Caco-2 (cell line): ENCODE measurements around the gene LDAH. TPM values are rescaled to one million over a fixed set of nuclear protein-coding genes. Genes with fewer than 3 reads are reported as not detected.

ENCODE experiments used
- BruUV-seq: library from RNA; stranded (reverse); fragments of 400-500 nt; replicated peaks from 2 replicates; lab custom pipeline; 2021; lab: Mats Ljungman, UMichigan
- CTCF ChIA-PET: fragments of 300-600 bp; sonication (Branson Sonifier 250); formaldehyde crosslinking; loops from one replicate; lab custom pipeline; 2022; ENCODE audit warnings: antibody characterized with exemption; lab: Charles Lee
- POLR2A ChIA-PET: fragments of 300-600 bp; sonication (Branson Sonifier 250); formaldehyde crosslinking; loops from one replicate; lab custom pipeline; 2022; ENCODE audit warnings: antibody characterized with exemption; lab: Charles Lee
- DNase-seq, 2 experiments: peaks; one replicate each; pipeline versions ENCODE4 v3.0.0 to v3.0.0-alpha.2; 2020 to 2022
- H3K27me3 ChIP-seq: replicated peaks from 2 replicates; pipeline ENCODE4 v1.6.0; 2011; ENCODE audit warnings: low read length; ENCODE audit not compliant: control insufficient read depth, insufficient read depth
- H3K36me3 ChIP-seq: 2 replicates; pipeline ENCODE4 v1.5.1; 2011; ENCODE audit warnings: low read length; ENCODE audit not compliant: control insufficient read depth, insufficient read depth
- H3K4me1 ChIP-seq: fragments of 250-450 bp; sonication (Bioruptor Pico); 2 replicates; pipeline ENCODE4 v1.5.1; 2020; ENCODE audit warnings: mild to moderate bottlenecking
- H3K4me3 ChIP-seq: 2 replicates; pipeline ENCODE4 v1.5.1; 2011; ENCODE audit warnings: low read depth, mild to moderate bottlenecking, control low read depth, low read length
- H3K9me3 ChIP-seq: fragments of 250-450 bp; sonication (Bioruptor Pico); 2 replicates; pipeline ENCODE4 v1.5.1; 2020; ENCODE audit warnings: mild to moderate bottlenecking, moderate library complexity
- H3K27ac Mint-ChIP-seq: one replicate; pipeline ENCODE4 v1.8.0; 2022; ENCODE audit warnings: mixed read lengths; ENCODE audit not compliant: unreplicated experiment
- H3K27me3 Mint-ChIP-seq: one replicate; pipeline ENCODE4 v1.8.0; 2022; ENCODE audit warnings: mixed read lengths; ENCODE audit not compliant: insufficient read depth, unreplicated experiment
- H3K36me3 Mint-ChIP-seq: one replicate; pipeline ENCODE4 v1.8.0; 2022; ENCODE audit warnings: mild to moderate bottlenecking, mixed read lengths; ENCODE audit not compliant: insufficient read depth, unreplicated experiment
- H3K4me1 Mint-ChIP-seq: one replicate; pipeline ENCODE4 v1.8.0; 2022; ENCODE audit warnings: low read depth, mixed read lengths; ENCODE audit not compliant: unreplicated experiment
- H3K4me3 Mint-ChIP-seq: one replicate; pipeline ENCODE4 v1.8.0; 2022; ENCODE audit warnings: mild to moderate bottlenecking, moderate library complexity, mixed read lengths; ENCODE audit not compliant: unreplicated experiment
- H3K9me3 Mint-ChIP-seq: one replicate; pipeline ENCODE4 v1.8.0; 2022; ENCODE audit warnings: mixed read lengths; ENCODE audit not compliant: unreplicated experiment
- intact Hi-C: fragments of 100-400 bp; cut with micrococcal nuclease; formaldehyde crosslinking; loops from one replicate; pipeline ENCODE4 v1.10.0; 2022; ENCODE audit not compliant: unreplicated experiment
- total RNA-seq: library from RNA; stranded (reverse); gene quantifications from 2 replicates; pipeline ENCODE4 v1.2.3, GENCODE V29; 2022
- TF ChIP-seq, protein P1 (sequence below), 2 experiments: fragments of 200-600 bp in 1 of 2; IDR thresholded peaks; 1 replicate in 1 of 2; 2 replicates in 1 of 2; pipeline versions ENCODE4 v1.5.1 to v1.8.0; 2011 to 2022; ENCODE audit warnings: antibody characterized with exemption in 1 of 2, control low read depth in 1 of 2, inconsistent platforms in 1 of 2, low read depth in 1 of 2, low read length in 1 of 2, mild to moderate bottlenecking in 1 of 2, moderate library complexity in 1 of 2; ENCODE audit not compliant: insufficient read depth in 1 of 2, severe bottlenecking in 1 of 2, unreplicated experiment in 1 of 2

Gene LDAH
- total RNA-seq, 1 experiment from 2014 or later, result 40.5 TPM

DNA sequence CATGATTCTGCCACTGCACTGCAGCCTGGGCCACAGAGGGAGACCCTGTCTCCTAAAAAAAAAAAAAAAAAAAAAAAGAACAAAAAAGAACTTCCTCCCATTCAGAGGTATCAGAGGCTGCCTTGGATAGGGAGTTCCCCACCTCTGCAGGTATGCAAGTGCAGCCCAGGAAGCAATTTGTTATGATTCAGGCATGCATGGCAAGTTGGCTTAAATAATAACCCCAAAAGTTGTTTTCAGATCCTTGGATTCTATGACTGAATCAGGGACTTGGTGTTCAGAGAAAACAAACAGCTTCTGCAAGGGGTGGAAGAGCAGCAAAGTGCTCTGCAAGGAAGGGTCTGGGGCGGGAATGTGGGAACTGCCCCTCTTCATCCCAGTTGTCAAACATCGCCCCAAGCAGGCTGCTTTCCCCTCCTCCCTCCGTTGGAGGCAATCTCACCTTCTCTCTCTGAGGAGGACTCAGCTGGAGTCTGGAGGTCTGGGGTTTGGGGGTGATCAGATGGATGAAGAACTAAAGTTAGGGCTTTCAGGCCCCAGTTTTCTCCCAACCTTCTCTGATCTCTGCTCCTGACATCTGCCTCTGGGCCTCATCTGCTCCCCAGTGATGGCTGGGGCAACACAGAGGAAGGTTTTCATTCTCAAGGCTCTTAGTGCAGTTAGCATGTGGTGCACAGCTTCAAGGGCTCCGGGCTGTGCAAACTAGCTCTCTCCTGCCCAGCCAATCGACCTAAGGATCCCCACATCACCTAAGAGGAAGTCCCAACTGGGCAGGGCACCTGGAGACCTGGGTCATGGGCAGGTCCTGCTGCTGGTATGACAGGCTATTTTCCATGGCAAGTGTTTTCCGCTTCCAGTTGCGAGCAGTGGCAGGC, 159.5 kb downstream of the LDAH start:
- intact Hi-C loops, result no loop called here
- H3K4me3 ChIP-seq, result no peak overlapping the region
- TF ChIP-seq, protein P1, sequence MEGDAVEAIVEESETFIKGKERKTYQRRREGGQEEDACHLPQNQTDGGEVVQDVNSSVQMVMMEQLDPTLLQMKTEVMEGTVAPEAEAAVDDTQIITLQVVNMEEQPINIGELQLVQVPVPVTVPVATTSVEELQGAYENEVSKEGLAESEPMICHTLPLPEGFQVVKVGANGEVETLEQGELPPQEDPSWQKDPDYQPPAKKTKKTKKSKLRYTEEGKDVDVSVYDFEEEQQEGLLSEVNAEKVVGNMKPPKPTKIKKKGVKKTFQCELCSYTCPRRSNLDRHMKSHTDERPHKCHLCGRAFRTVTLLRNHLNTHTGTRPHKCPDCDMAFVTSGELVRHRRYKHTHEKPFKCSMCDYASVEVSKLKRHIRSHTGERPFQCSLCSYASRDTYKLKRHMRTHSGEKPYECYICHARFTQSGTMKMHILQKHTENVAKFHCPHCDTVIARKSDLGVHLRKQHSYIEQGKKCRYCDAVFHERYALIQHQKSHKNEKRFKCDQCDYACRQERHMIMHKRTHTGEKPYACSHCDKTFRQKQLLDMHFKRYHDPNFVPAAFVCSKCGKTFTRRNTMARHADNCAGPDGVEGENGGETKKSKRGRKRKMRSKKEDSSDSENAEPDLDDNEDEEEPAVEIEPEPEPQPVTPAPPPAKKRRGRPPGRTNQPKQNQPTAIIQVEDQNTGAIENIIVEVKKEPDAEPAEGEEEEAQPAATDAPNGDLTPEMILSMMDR (IDR thresholded peaks at IDR 0.05; ENCODE audit: insufficient read depth in 1 of 2, low read depth in 1 of 2, low read length in 1 of 2, severe bottlenecking in 1 of 2, unreplicated experiment in 1 of 2), result no peak
- H3K4me3 Mint-ChIP-seq, result no peak overlapping the region
- H3K36me3 Mint-ChIP-seq, result no peaks in the 10 kb centered on the region
- H3K4me1 Mint-ChIP-seq, result no peaks in the 10 kb centered on the region
- CTCF ChIA-PET, result interaction anchor here (0.7 to 2.8 kb wide), 2 partner anchors 13 to 181 kb away, joined by 3 to 30 read pairs; no protein-coding TSS in a partner anchor
- H3K27me3 Mint-ChIP-seq, result peaks cover 4% of the 10 kb centered on the region
- H3K36me3 ChIP-seq, result no peaks in the 10 kb centered on the region
- POLR2A ChIA-PET, result no interaction called here
- no peaks in the 10 kb centered on the region; the same call in 1 of the 2 replicates for H3K27me3 ChIP-seq
- BruUV-seq, result no TSS peak
- peaks cover 15% of the 10 kb centered on the region; the same call in 1 of the 2 replicates for H3K4me1 ChIP-seq
- DNase-seq, result peak in 1 of 2 experiments; percentile 35
- no peaks in the 10 kb centered on the region for H3K9me3 ChIP-seq
- H3K9me3 Mint-ChIP-seq, result no peaks in the 10 kb centered on the region
- H3K27ac Mint-ChIP-seq, result no peak overlapping the region

DNA sequence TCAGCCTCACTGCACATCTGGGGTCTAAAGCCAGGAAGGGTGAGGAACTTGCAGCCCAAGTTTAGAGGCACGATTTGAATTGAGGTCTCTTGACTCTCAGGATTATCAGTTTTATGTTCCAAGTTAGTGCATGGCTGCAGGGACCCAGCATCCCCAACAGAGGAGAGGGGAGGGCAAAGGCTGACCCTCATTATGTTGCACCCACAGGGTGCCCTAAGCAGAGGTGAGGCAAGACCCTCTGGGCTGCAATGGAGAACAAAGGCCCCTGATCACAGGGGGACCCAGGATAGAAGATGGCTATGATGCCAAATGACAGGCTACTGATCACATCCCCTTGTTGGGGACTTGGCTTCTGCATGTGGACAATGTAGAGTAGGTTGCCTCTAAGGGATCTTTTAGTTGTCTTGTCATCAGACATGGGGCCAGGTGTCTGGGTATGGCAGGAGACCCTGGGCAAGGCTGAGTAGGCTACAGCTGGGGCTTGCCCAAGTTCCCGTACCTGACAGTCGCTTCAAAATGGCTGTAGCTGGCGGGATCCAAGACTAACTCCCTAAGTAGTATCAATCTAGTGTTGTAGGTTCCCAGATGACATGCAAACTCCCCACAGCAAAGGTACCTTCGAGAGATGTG, 160.5 kb downstream of the LDAH start:
- Mint-ChIP-seq H3K9me3 (no peaks in the 10 kb centered on the region), H3K27me3 (peaks cover 4% of the 10 kb centered on the region), H3K36me3 (no peaks in the 10 kb centered on the region), H3K4me1 (no peaks in the 10 kb centered on the region), H3K4me3 (no peak overlapping the region), H3K27ac (no peak overlapping the region)
- ChIA-PET POLR2A (interaction anchor here (1.4 to 2.2 kb wide), 2 partner anchors 13 to 216 kb away, joined by 9 to 13 read pairs; partner anchors contain the start of gene RHOB), CTCF (interaction anchor here (0.8 to 3.1 kb wide), 10 partner anchors 11 to 503 kb away, joined by 3 to 281 read pairs (median 14); partner anchors contain the start of genes HS1BP3 and RHOB)
- Histone ChIP-seq H3K4me3 (no peak overlapping the region), H3K4me1 (peaks cover 10% of the 10 kb centered on the region; the same call in 1 of the 2 replicates), H3K27me3 (no peaks in the 10 kb centered on the region), H3K36me3 (no peaks in the 10 kb centered on the region), H3K9me3 (no peaks in the 10 kb centered on the region)
- no TSS peak for BruUV-seq
- peak in 1 of 2 experiments; percentile 14 for DNase-seq
- TF ChIP-seq, protein P1 (IDR thresholded peaks at IDR 0.05; ENCODE audit: insufficient read depth in 1 of 2, low read depth in 1 of 2, low read length in 1 of 2, severe bottlenecking in 1 of 2, unreplicated experiment in 1 of 2), result no peak
- intact Hi-C loops, result no loop called here
